Aorta (tissue), 5 donors: ENCODE measurements around the gene LEO1. TPM values are rescaled to one million over a fixed set of nuclear protein-coding genes. Genes with fewer than 3 reads are reported as not detected.

Source experiments
- ATAC-seq: fragments of 200-7000 bp; cut with Tn5 transposase; one replicate; pipeline ENCODE4 v1.9.1; 2022; ENCODE audit warnings: moderate library complexity; ENCODE audit not compliant: low FRiP score
- DNase-seq, 2 donors: peaks; one replicate each; pipeline ENCODE4 v3.0.0-alpha.2; 2020
- H3K27ac ChIP-seq, 2 donors: one replicate each; pipeline ENCODE4 v1.5.1; 2013; ENCODE audit warnings: low read length in 2 of 2, mild to moderate bottlenecking in 2 of 2, moderate library complexity in 2 of 2, control low read depth in 1 of 2, inconsistent platforms in 1 of 2, low read depth in 1 of 2
- H3K27me3 ChIP-seq, 2 donors: one replicate each; pipeline ENCODE4 v1.6.1; 2013; ENCODE audit warnings: control low read depth in 1 of 2, low read length in 1 of 2, mild to moderate bottlenecking in 1 of 2, moderate library complexity in 1 of 2; ENCODE audit not compliant: insufficient read depth in 2 of 2, control insufficient read depth in 1 of 2
- H3K36me3 ChIP-seq, 2 donors: one replicate each; pipeline ENCODE4 v1.6.1; 2013; ENCODE audit warnings: control low read depth in 1 of 2, low read length in 1 of 2, mild to moderate bottlenecking in 1 of 2; ENCODE audit not compliant: insufficient read depth in 2 of 2, control insufficient read depth in 1 of 2
- H3K4me1 ChIP-seq, 2 donors: one replicate each; pipeline ENCODE4 v1.6.1; 2013; ENCODE audit warnings: low read length in 2 of 2, control low read depth in 1 of 2, mild to moderate bottlenecking in 1 of 2, moderate library complexity in 1 of 2; ENCODE audit not compliant: insufficient read depth in 2 of 2, control insufficient read depth in 1 of 2
- H3K4me3 ChIP-seq, 2 donors: one replicate each; pipeline ENCODE4 v1.5.1; 2013; ENCODE audit warnings: low read length in 2 of 2, control low read depth in 1 of 2, mild to moderate bottlenecking in 1 of 2
- H3K9me3 ChIP-seq: one replicate; pipeline ENCODE4 v1.6.1; 2013; ENCODE audit warnings: mild to moderate bottlenecking, low read length; ENCODE audit not compliant: control insufficient read depth
- WGBS, 2 donors: extraction: QIAGEN DNeasy Blood & Tissue Kit; methylation state at CpG; one replicate each; pipeline ENCODE4 v1.1.7; 2013; 5-methylcytosine and 5-hydroxymethylcytosine counted together
- intact Hi-C, 2 donors: fragments of 100-400 bp; cut with DNase I; formaldehyde crosslinking; loops; one replicate each; pipeline versions ENCODE4 v1.14.2 to v1.15.0; 2022
- polyA plus RNA-seq, 2 donors: library from polyadenylated mRNA; stranded (reverse); fragments of 200-250 nt; gene quantifications; one replicate each; pipeline ENCODE4 v1.2.3, GENCODE V29; 2013
- total RNA-seq, 2 donors: library from RNA; stranded (reverse); fragmentation: NEBNext Ultra II Directional; extraction: Animal tissue kit (Norgen Biotek cat#: 25700); gene quantifications; one replicate each; pipeline ENCODE4 v1.2.1, GENCODE V29; 2021
- donor health status: healthy with polysubstance abuse.
- donor health status: Bipolar disorder and iron deficiency.
- donor health status: DM: no; HTN: no; CAD: no.
- donor health status: DM: no; HTN: no; CAD: no.
- donor health status: DM: yes; HTN: yes; CAD: no.

LEO1 gene
- total and polyA plus RNA-seq, 4 donors, result 7.4 to 10.3 (median 9.0) TPM

- DNase-seq (no peak), ATAC-seq (no peak)
- H3K4me3 ChIP-seq, result no peak overlapping the region
- no peaks in the 10 kb centered on the region for H3K27me3 ChIP-seq
- 92 to 97% methylated on average over 3 of the region's 3 CpGs for WGBS, 2 donors
- intact Hi-C loops, result loop anchor here in 1 of 2 donors (10.0 kb wide), 1 partner anchor 179 kb away; no protein-coding TSS in a partner anchor
- no peaks in the 10 kb centered on the region for H3K4me1 ChIP-seq
- no peak overlapping the region for H3K27ac ChIP-seq
- peaks cover 4 to 8% of the 10 kb centered on the region in 2 donors for H3K36me3 ChIP-seq
- no peaks in the 10 kb centered on the region for H3K9me3 ChIP-seq
Observed at GRCh38 chr15:51955504-51955903, 16.1 kb downstream of the LEO1 start.

- no peak for DNase-seq
- intact Hi-C loops, result loop anchor here in 1 of 2 donors (10.0 kb wide), 1 partner anchor 182 kb away; no protein-coding TSS in a partner anchor
- no peak for ATAC-seq
- Histone ChIP-seq H3K36me3 (peaks cover 6 to 12% of the 10 kb centered on the region in 2 donors), H3K4me3 (no peak overlapping the region), H3K27ac (no peak overlapping the region), H3K27me3 (no peaks in the 10 kb centered on the region), H3K4me1 (no peaks in the 10 kb centered on the region), H3K9me3 (no peaks in the 10 kb centered on the region)
- WGBS, 2 donors, result 89% methylated on average over 3 of the region's 3 CpGs
Observed at GRCh38 chr15:51952805-51953204, 18.8 kb downstream of the LEO1 start.

GRCh38 chr15:51947124-51947523 is 24.5 kb downstream of the LEO1 start:
- Histone ChIP-seq H3K9me3 (no peaks in the 10 kb centered on the region), H3K36me3 (peaks cover 4 to 6% of the 10 kb centered on the region in 2 donors), H3K4me3 (no peak overlapping the region), H3K27me3 (no peaks in the 10 kb centered on the region), H3K27ac (no peak overlapping the region), H3K4me1 (no peaks in the 10 kb centered on the region)
- WGBS, 2 donors, result 36 to 80% methylated on average over 2 of the region's 2 CpGs
- intact Hi-C loops, result no loop called here
- DNase-seq (no peak), ATAC-seq (no peak)

GRCh38 chr15:51939216-51939615 is 32.4 kb downstream of the LEO1 start:
- no peaks in the 10 kb centered on the region for H3K9me3 ChIP-seq
- H3K27ac ChIP-seq, result no peak overlapping the region
- H3K27me3 ChIP-seq, result no peaks in the 10 kb centered on the region
- no peak for ATAC-seq
- no peak for DNase-seq
- H3K4me3 ChIP-seq, result no peak overlapping the region
- peaks cover 0 to 3% of the 10 kb centered on the region in 2 donors for H3K36me3 ChIP-seq
- no peaks in the 10 kb centered on the region for H3K4me1 ChIP-seq
- intact Hi-C loops, result no loop called here

GRCh38 chr15:51938286-51938685 is 33.3 kb downstream of the LEO1 start:
- H3K4me1 ChIP-seq, result no peaks in the 10 kb centered on the region
- ATAC-seq (no peak), DNase-seq (no peak)
- no peaks in the 10 kb centered on the region for H3K27me3 ChIP-seq
- H3K27ac ChIP-seq, result no peak overlapping the region
- no peak overlapping the region for H3K4me3 ChIP-seq
- H3K9me3 ChIP-seq, result no peaks in the 10 kb centered on the region
- intact Hi-C loops, result no loop called here
- peaks cover 0 to 3% of the 10 kb centered on the region in 2 donors for H3K36me3 ChIP-seq
- 86 to 94% methylated on average over 3 of the region's 3 CpGs for WGBS, 2 donors

- H3K36me3 ChIP-seq, result no peaks in the 10 kb centered on the region
- intact Hi-C loops, result no loop called here
- H3K9me3 ChIP-seq, result no peaks in the 10 kb centered on the region
- no peak overlapping the region for H3K27ac ChIP-seq
- ATAC-seq (no peak), DNase-seq (no peak)
- no peaks in the 10 kb centered on the region for H3K4me1 ChIP-seq
- H3K27me3 ChIP-seq, result no peaks in the 10 kb centered on the region
- H3K4me3 ChIP-seq, result no peak overlapping the region
- 83 to 85% methylated on average over 2 of the region's 2 CpGs for WGBS, 2 donors
Observed at GRCh38 chr15:51936105-51936478, 35.5 kb downstream of the LEO1 start.

- no peak for ATAC-seq
- H3K36me3 ChIP-seq, result peaks cover 2 to 4% of the 10 kb centered on the region in 2 donors
- H3K27ac ChIP-seq, result no peak overlapping the region
- no peak for DNase-seq
- no peaks in the 10 kb centered on the region for H3K9me3 ChIP-seq
- H3K27me3 ChIP-seq, result no peaks in the 10 kb centered on the region
- intact Hi-C loops, result no loop called here
- no peak overlapping the region for H3K4me3 ChIP-seq
- H3K4me1 ChIP-seq, result no peaks in the 10 kb centered on the region
- 77 to 85% methylated on average over 5 of the region's 5 CpGs for WGBS, 2 donors
Observed at GRCh38 chr15:51935466-51936104, 36.0 kb downstream of the LEO1 start.

- Histone ChIP-seq H3K4me1 (no peaks in the 10 kb centered on the region), H3K9me3 (no peaks in the 10 kb centered on the region), H3K27me3 (no peaks in the 10 kb centered on the region), H3K27ac (no peak overlapping the region), H3K4me3 (no peak overlapping the region), H3K36me3 (peaks cover 3 to 4% of the 10 kb centered on the region in 2 donors)
- DNase-seq (no peak), ATAC-seq (no peak)
- 59% methylated on average over 1 of the region's 1 CpG for WGBS, 2 donors
- intact Hi-C loops, result no loop called here
Observed at GRCh38 chr15:51932161-51932560, 39.4 kb downstream of the LEO1 start.

- no peaks in the 10 kb centered on the region for H3K9me3 ChIP-seq
- no peaks in the 10 kb centered on the region for H3K4me1 ChIP-seq
- intact Hi-C loops, result no loop called here
- no peaks in the 10 kb centered on the region for H3K27me3 ChIP-seq
- 97% methylated on average over 4 of the region's 4 CpGs for WGBS, 2 donors
- ATAC-seq, result no peak
- DNase-seq, result no peak
- no peak overlapping the region for H3K27ac ChIP-seq
- H3K4me3 ChIP-seq, result no peak overlapping the region
- H3K36me3 ChIP-seq, result peaks cover 3 to 4% of the 10 kb centered on the region in 2 donors
Observed at GRCh38 chr15:51931638-51932037, 39.9 kb downstream of the LEO1 start.
